Aorta (tissue), 5 donors: ENCODE data around the gene C5orf34. TPM values are rescaled to one million over a fixed set of nuclear protein-coding genes. Genes with fewer than 3 reads are reported as not detected.
A peak's percentile ranks its signal among the peaks of the same experiment; 100 is the strongest.
"Not testable (repeated sequence)": the region's sequence is repeated elsewhere in the genome, so short reads cannot be mapped to it uniquely, and the experiment has no call there.

Source experiments
- ATAC-seq: fragments of 200-7000 bp; cut with Tn5 transposase; one replicate; pipeline ENCODE4 v1.9.1; 2022; ENCODE audit warnings: moderate library complexity; ENCODE audit not compliant: low FRiP score
- DNase-seq, 2 donors: peaks; one replicate each; pipeline ENCODE4 v3.0.0-alpha.2; 2020
- H3K27ac ChIP-seq, 2 donors: one replicate each; pipeline ENCODE4 v1.5.1; 2013; ENCODE audit warnings: low read length in 2 of 2, mild to moderate bottlenecking in 2 of 2, moderate library complexity in 2 of 2, control low read depth in 1 of 2, inconsistent platforms in 1 of 2, low read depth in 1 of 2
- H3K27me3 ChIP-seq, 2 donors: one replicate each; pipeline ENCODE4 v1.6.1; 2013; ENCODE audit warnings: control low read depth in 1 of 2, low read length in 1 of 2, mild to moderate bottlenecking in 1 of 2, moderate library complexity in 1 of 2; ENCODE audit not compliant: insufficient read depth in 2 of 2, control insufficient read depth in 1 of 2
- H3K36me3 ChIP-seq, 2 donors: one replicate each; pipeline ENCODE4 v1.6.1; 2013; ENCODE audit warnings: control low read depth in 1 of 2, low read length in 1 of 2, mild to moderate bottlenecking in 1 of 2; ENCODE audit not compliant: insufficient read depth in 2 of 2, control insufficient read depth in 1 of 2
- H3K4me1 ChIP-seq, 2 donors: one replicate each; pipeline ENCODE4 v1.6.1; 2013; ENCODE audit warnings: low read length in 2 of 2, control low read depth in 1 of 2, mild to moderate bottlenecking in 1 of 2, moderate library complexity in 1 of 2; ENCODE audit not compliant: insufficient read depth in 2 of 2, control insufficient read depth in 1 of 2
- H3K4me3 ChIP-seq, 2 donors: one replicate each; pipeline ENCODE4 v1.5.1; 2013; ENCODE audit warnings: low read length in 2 of 2, control low read depth in 1 of 2, mild to moderate bottlenecking in 1 of 2
- H3K9me3 ChIP-seq: one replicate; pipeline ENCODE4 v1.6.1; 2013; ENCODE audit warnings: mild to moderate bottlenecking, low read length; ENCODE audit not compliant: control insufficient read depth
- WGBS, 2 donors: extraction: QIAGEN DNeasy Blood & Tissue Kit; methylation state at CpG; one replicate each; pipeline ENCODE4 v1.1.7; 2013; 5-methylcytosine and 5-hydroxymethylcytosine counted together
- intact Hi-C, 2 donors: fragments of 100-400 bp; cut with DNase I; formaldehyde crosslinking; loops; one replicate each; pipeline versions ENCODE4 v1.14.2 to v1.15.0; 2022
- long read RNA-seq, 2 donors: library from polyadenylated mRNA; unstranded; transcript quantifications; one replicate each; pipeline ENCODE4 v2.0.0, GENCODE V29; 2020 to 2021
- polyA plus RNA-seq, 2 donors: library from polyadenylated mRNA; stranded (reverse); fragments of 200-250 nt; gene quantifications; one replicate each; pipeline ENCODE4 v1.2.3, GENCODE V29; 2013
- total RNA-seq, 2 donors: library from RNA; stranded (reverse); fragmentation: NEBNext Ultra II Directional; extraction: Animal tissue kit (Norgen Biotek cat#: 25700); gene quantifications; one replicate each; pipeline ENCODE4 v1.2.1, GENCODE V29; 2021
- donor health status: healthy with polysubstance abuse.
- donor health status: Bipolar disorder and iron deficiency.
- donor health status: DM: no; HTN: no; CAD: no.
- donor health status: DM: no; HTN: no; CAD: no.
- donor health status: DM: yes; HTN: yes; CAD: no.

The C5orf34 gene
- total RNA-seq (1 to 10 TPM; 2.0 to 2.3 TPM), polyA plus RNA-seq (under 1 TPM; 0.64 to 0.88 TPM)
- long read RNA-seq, donor 1, partial matches to known transcripts, result 1 of 4 reads
- long read RNA-seq, donor 1, other reads (novel, unspliced or antisense), result 1 of 4 reads
- long read RNA-seq, donor 2, partial matches to known transcripts, result 0 of 4 reads
- long read RNA-seq, donor 2, other reads (novel, unspliced or antisense), result 4 of 4 reads

GRCh38 chr5:43514816-43515677 lies at the start of gene C5orf34:
TSS of gene C5orf34 (minus strand) at chr5:43515148. CDS start at chr5:43509339, 5,809 bp downstream.
- intact Hi-C loops, result loop anchor here in 1 of 2 donors (2.0 to 10.0 kb wide), 3 partner anchors 30 to 200 kb away; partner anchors contain the start of genes HMGCS1 and PAIP1
- ATAC-seq, result peak; percentile 100
- WGBS, 2 donors, result 0% methylated on average over 35 of the region's 35 CpGs
- Histone ChIP-seq H3K36me3 (no peaks in the 10 kb centered on the region), H3K9me3 (no peaks in the 10 kb centered on the region), H3K4me1 (peaks cover 0 to 4% of the 10 kb centered on the region in 2 donors), H3K27ac (peak within 1 kb of the TSS; percentile 44 to 92), H3K4me3 (peak within 1 kb of the TSS; percentile 63 to 92), H3K27me3 (no peaks in the 10 kb centered on the region)
- DNase-seq, result peak; percentile 97 to 99

GRCh38 chr5:43564289-43564850 lies 49.4 kb upstream of the C5orf34 start:
- intact Hi-C loops, result no loop called here
- no peak overlapping the region for H3K4me3 ChIP-seq
- no peaks in the 10 kb centered on the region for H3K4me1 ChIP-seq
- DNase-seq (no peak), ATAC-seq (no peak)
- no peaks in the 10 kb centered on the region for H3K27me3 ChIP-seq
- H3K36me3 ChIP-seq, result no peaks in the 10 kb centered on the region
- no peaks in the 10 kb centered on the region for H3K9me3 ChIP-seq
- 72 to 74% methylated on average over 5 of the region's 5 CpGs for WGBS, 2 donors
- H3K27ac ChIP-seq, result no peak overlapping the region

- Histone ChIP-seq H3K4me3 (no peak overlapping the region), H3K27me3 (no peaks in the 10 kb centered on the region), H3K4me1 (no peaks in the 10 kb centered on the region), H3K36me3 (no peaks in the 10 kb centered on the region), H3K27ac (peak overlapping the region; percentile 22 to 47), H3K9me3 (no peaks in the 10 kb centered on the region)
- ATAC-seq (no peak), DNase-seq (no peak)
- intact Hi-C loops, result no loop called here
- WGBS, 2 donors, result 6 to 10% methylated on average over 3 of the region's 3 CpGs
Measured at GRCh38 chr5:43563321-43563720, 48.4 kb upstream of the C5orf34 start.

- intact Hi-C loops, result no loop called here
- Histone ChIP-seq H3K27me3 (no peaks in the 10 kb centered on the region), H3K27ac (no peak overlapping the region), H3K9me3 (no peaks in the 10 kb centered on the region), H3K4me1 (no peaks in the 10 kb centered on the region), H3K4me3 (no peak overlapping the region), H3K36me3 (no peaks in the 10 kb centered on the region)
- no peak for DNase-seq
- no peak for ATAC-seq
Measured at GRCh38 chr5:43561356-43561755, 46.4 kb upstream of the C5orf34 start.

GRCh38 chr5:43560128-43560527 lies 45.2 kb upstream of the C5orf34 start:
- Histone ChIP-seq H3K27ac (no peak overlapping the region), H3K4me1 (peaks cover 0 to 3% of the 10 kb centered on the region in 2 donors), H3K36me3 (no peaks in the 10 kb centered on the region), H3K27me3 (no peaks in the 10 kb centered on the region), H3K9me3 (no peaks in the 10 kb centered on the region), H3K4me3 (no peak overlapping the region)
- 20 to 26% methylated on average over 2 of the region's 2 CpGs for WGBS, 2 donors
- intact Hi-C loops, result no loop called here
- ATAC-seq (no peak), DNase-seq (no peak)

GRCh38 chr5:43556857-43557542 lies 42.1 kb upstream of the C5orf34 start, which contains the start of gene PAIP1:
TSS of gene PAIP1 (minus strand) at chr5:43557077. CDS start at chr5:43556846, 231 bp downstream.
- peak; percentile 89 to 95 for DNase-seq
- peak; percentile 96 for ATAC-seq
- peak within 1 kb of the TSS; percentile 73 to 100 for H3K4me3 ChIP-seq
- H3K27ac ChIP-seq, result peak within 1 kb of the TSS; percentile 51 to 99
- no peaks in the 10 kb centered on the region for H3K36me3 ChIP-seq
- no peaks in the 10 kb centered on the region for H3K9me3 ChIP-seq
- no peaks in the 10 kb centered on the region for H3K27me3 ChIP-seq
- H3K4me1 ChIP-seq, result peaks cover 0 to 8% of the 10 kb centered on the region in 2 donors
- intact Hi-C loops, result loop anchor here (2.0 to 5.0 kb wide), 3 partner anchors 40 to 72 kb away; partner anchors contain the start of genes NNT (in 2 of the 2) and C5orf34 (in 1 of the 2)
- 0 to 1% methylated on average over 57 to 79 of the region's 79 CpGs for WGBS, 2 donors

- not testable (repeated sequence) for H3K36me3 ChIP-seq, H3K9me3 ChIP-seq, DNase-seq, H3K27me3 ChIP-seq
- intact Hi-C loops, result loop anchor here (2.0 to 5.0 kb wide), 3 partner anchors 39 to 72 kb away; partner anchors contain the start of genes NNT (in 2 of the 2) and C5orf34 (in 1 of the 2)
- peak overlapping the region; percentile 73 to 100 for H3K4me3 ChIP-seq
- WGBS, 2 donors, result 0 to 1% methylated on average over 5 to 30 of the region's 30 CpGs
- ATAC-seq, result peak; percentile 93
- peaks cover 0 to 10% of the 10 kb centered on the region in 2 donors for H3K4me1 ChIP-seq
- peak overlapping the region; percentile 46 to 99 for H3K27ac ChIP-seq
Measured at GRCh38 chr5:43556607-43556856, 41.6 kb upstream of the C5orf34 start.

- no peaks in the 10 kb centered on the region for H3K27me3 ChIP-seq
- no peaks in the 10 kb centered on the region for H3K36me3 ChIP-seq
- peak overlapping the region; percentile 51 to 99 for H3K27ac ChIP-seq
- no peaks in the 10 kb centered on the region for H3K9me3 ChIP-seq
- WGBS, 2 donors, result 0% methylated on average over 40 to 44 of the region's 44 CpGs
- peak; percentile 68 to 84 for DNase-seq
- ATAC-seq, result no peak
- peaks cover 0 to 10% of the 10 kb centered on the region in 2 donors for H3K4me1 ChIP-seq
- intact Hi-C loops, result loop anchor here (2.0 to 5.0 kb wide), 3 partner anchors 39 to 71 kb away; partner anchors contain the start of genes NNT (in 2 of the 2) and C5orf34 (in 1 of the 2)
- peak overlapping the region; percentile 73 to 100 for H3K4me3 ChIP-seq
Measured at GRCh38 chr5:43555895-43556606, 41.1 kb upstream of the C5orf34 start.
